K562 (cell line): ENCODE data around the gene KCNH2. TPM values are rescaled to one million over a fixed set of nuclear protein-coding genes. Genes with fewer than 3 reads are reported as not detected.

Experiments used
- BRD9 ChIP-seq: fragments of 450-650 bp; IDR thresholded peaks from 2 replicates; pipeline ENCODE4 v1.6.1; 2018; ENCODE audit warnings: low read depth; ENCODE audit not compliant: partially characterized antibody
- CSDE1 ChIP-seq, 2 experiments: fragments of 450-650 bp; IDR thresholded peaks; 2 replicates each; pipeline ENCODE4 v1.6.1; 2016; ENCODE audit warnings: mild to moderate bottlenecking in 1 of 2
- DPF2 ChIP-seq: fragments of 450-650 bp; IDR thresholded peaks from 2 replicates; pipeline ENCODE4 v1.6.1; 2016
- ETV5 ChIP-seq: sonication (generic); formaldehyde crosslinking; IDR thresholded peaks from 2 replicates; pipeline ENCODE4 v1.4.0; 2020; ENCODE audit warnings: low read depth, mild to moderate bottlenecking, missing genetic modification reagents
- KLF16 ChIP-seq: IDR thresholded peaks from 2 replicates; pipeline ENCODE4 v1.6.1; 2016; ENCODE audit warnings: antibody characterized with exemption
- LARP7 ChIP-seq: fragments of 450-650 bp; IDR thresholded peaks from 2 replicates; pipeline ENCODE4 v1.6.1; 2016
- MEIS2 ChIP-seq: fragments of 450-650 bp; IDR thresholded peaks from 2 replicates; pipeline ENCODE4 v1.6.1; 2014; ENCODE audit warnings: mild to moderate bottlenecking; ENCODE audit not compliant: partially characterized antibody
- POLR2A ChIP-seq: fragments of 450-650 bp; conservative IDR thresholded peaks from 2 replicates; pipeline ENCODE4 v1.6.1; 2016
- PYGO2 ChIP-seq: fragments of 450-650 bp; IDR thresholded peaks from 2 replicates; pipeline ENCODE4 v1.6.1; 2016; ENCODE audit warnings: mild to moderate bottlenecking, missing genetic modification characterization, moderate library complexity, missing compliant biosample characterization
- REST ChIP-seq, 2 experiments: fragments of 450-650 bp; formaldehyde crosslinking in 1 of 2; IDR thresholded peaks; 2 replicates each; pipeline versions ENCODE4 v1.4.0 to v1.6.1; 2014 to 2020; ENCODE audit warnings: mild to moderate bottlenecking in 2 of 2, borderline replicate concordance in 1 of 2, low read depth in 1 of 2
- SMARCA5 ChIP-seq: fragments of 450-650 bp; IDR thresholded peaks from 2 replicates; pipeline ENCODE4 v1.6.1; 2016
- ZBTB12 ChIP-seq: fragments of 250-450 bp; sonication (Bioruptor Pico); IDR thresholded peaks from 2 replicates; pipeline ENCODE4 v1.4.0; 2020
- ZNF212 ChIP-seq: fragments of 450-650 bp; formaldehyde crosslinking; IDR thresholded peaks from 2 replicates; pipeline ENCODE4 v1.4.0; 2020; ENCODE audit warnings: mild to moderate bottlenecking
- ZNF239 ChIP-seq: fragments of 250-450 bp; sonication (Bioruptor Pico); IDR thresholded peaks from 2 replicates; pipeline ENCODE4 v1.4.0; 2020; ENCODE audit warnings: mild to moderate bottlenecking
- ZNF282 ChIP-seq: sonication (generic); formaldehyde crosslinking; IDR thresholded peaks from 2 replicates; pipeline ENCODE4 v1.8.1; 2023; ENCODE audit warnings: missing genetic modification reagents
- ZNF644 ChIP-seq: fragments of 200-800 bp; sonication (Bioruptor generic); IDR thresholded peaks from 2 replicates; pipeline ENCODE4 v1.6.1; 2016; ENCODE audit warnings: low read depth, missing genetic modification characterization, missing compliant biosample characterization
- ZSCAN29 ChIP-seq: fragments of 450-650 bp; IDR thresholded peaks from 2 replicates; pipeline ENCODE4 v1.6.1; 2017
- polyA plus RNA-seq, 8 experiments: library from polyadenylated mRNA; depleted of rRNA in 4 of 8; stranded (reverse) in 5 of 8; unstranded in 3 of 8; fragments of >200 nt; fragmentation: Nextera tagmentation in 2 of 8; fragmentation: Illumina TruSeq in 1 of 8; extraction: Ambion mirVana in 2 of 8; extraction: Trizol in 1 of 8; gene quantifications; 2 replicates each; pipeline versions ENCODE4 v1.2.1 to v1.2.3, GENCODE V29; 2011 to 2014; ENCODE audit warnings: inconsistent platforms in 1 of 8, missing spikeins in 1 of 8
- total RNA-seq, 7 experiments: library from RNA; depleted of rRNA in 6 of 7; stranded (reverse); fragments of >200 nt in 6 of 7; fragmentation: Illumina TruSeq in 2 of 7; extraction: Trizol in 2 of 7; gene quantifications; 2 replicates each; pipeline versions ENCODE4 v1.2.1 to v1.2.3, GENCODE V29; 2011 to 2021; ENCODE audit warnings: low replicate concordance in 1 of 7

Gene KCNH2
- total and polyA plus RNA-seq, 9 of the 15 experiments (the other 6 are each of a cell fraction or from before 2014, with no cell fraction given): 18.1 to 368 (median 218) TPM

- TF ChIP-seq PYGO2 (tag) (no peak), POLR2A (peak; percentile 83), LARP7 (no peak), ETV5 (CRISPR knock-in tag) (peak; percentile 40; the same call in 1 of the 2 replicates), ZSCAN29 (0 out of 2 replicates have a peak, but pooled peaks have one; percentile 22), MEIS2 (peak; percentile 18), ZNF644 (tag) (peak; percentile 86), SMARCA5 (peak; percentile 99), ZNF212 (CRISPR knock-in tag) (no peak), CSDE1 (IDR thresholded peaks at IDR 0.05) (no peak), KLF16 (no peak), REST (IDR thresholded peaks at IDR 0.05; ENCODE audit: borderline replicate concordance) (peak; percentile 78), REST (CRISPR knock-in tag; IDR thresholded peaks at IDR 0.05; ENCODE audit: low read depth) (peak; percentile 82; the same call in 1 of the 2 replicates), ZNF239 (CRISPR knock-in tag) (peak; percentile 71), ZNF282 (CRISPR knock-in tag) (no peak), ZBTB12 (CRISPR knock-in tag) (no peak), DPF2 (peak; percentile 91), BRD9 (peak; percentile 95)
These were observed 30.6 kb upstream of the KCNH2 start (continued) for GRCh38 chr7:151008511-151009323.
